GM18511 (cell line): Measurements from ENCODE around the gene COX6A1.
"Not testable (repeated sequence)": the region's sequence is repeated elsewhere in the genome, so short reads cannot be mapped to it uniquely, and the experiment has no call there.

Experiments
- ATAC-seq: cut with Tn5 transposase; IDR thresholded peaks from one replicate; pipeline ENCODE4 v1.9.1; 2021; ENCODE audit warnings: mild to moderate bottlenecking, moderate library complexity; ENCODE audit not compliant: unreplicated experiment

Gene COX6A1

GRCh38 chr12:120425797-120426196, 12.1 kb upstream of the COX6A1 start:
- no peak for ATAC-seq

- ATAC-seq, result no peak
Measured at GRCh38 chr12:120428597-120429229, 9.2 kb upstream of the COX6A1 start.

- ATAC-seq, result no peak
Measured at GRCh38 chr12:120429368-120429767, 8.5 kb upstream of the COX6A1 start.

- no peak for ATAC-seq
Measured at GRCh38 chr12:120432772-120433525, 5.0 kb upstream of the COX6A1 start.

- ATAC-seq, result no peak
Measured at GRCh38 chr12:120438495-120439198, 734 bp downstream of the COX6A1 start.

- no peak for ATAC-seq
Measured at GRCh38 chr12:120439646-120440247, 1.8 kb downstream of the COX6A1 start.

- ATAC-seq, result no peak
Measured at GRCh38 chr12:120444676-120445075, 6.8 kb downstream of the COX6A1 start.

GRCh38 chr12:120445911-120446843, 8.3 kb downstream of the COX6A1 start, which contains the start of the genes GATC and TRIAP1:
TSS of gene GATC (plus strand) at chr12:120446444. CDS start at chr12:120446481, 37 bp downstream.
TSS of gene TRIAP1 (minus strand) at chr12:120446384. CDS start at chr12:120446372, 12 bp downstream.
- peak; percentile 91 for ATAC-seq

- peak; percentile 27 for ATAC-seq
Measured at GRCh38 chr12:120446844-120447178, 8.9 kb downstream of the COX6A1 start.

- ATAC-seq, result no peak
Measured at GRCh38 chr12:120447992-120448391, 10.1 kb downstream of the COX6A1 start.

- not testable (repeated sequence) for ATAC-seq
Measured at GRCh38 chr12:120452524-120452923, 14.6 kb downstream of the COX6A1 start.

- no peak for ATAC-seq
Measured at GRCh38 chr12:120453060-120453750, 15.3 kb downstream of the COX6A1 start.

- ATAC-seq, result no peak
Measured at GRCh38 chr12:120453977-120454376, 16.1 kb downstream of the COX6A1 start.

- no peak for ATAC-seq
Measured at GRCh38 chr12:120455302-120455701, 17.4 kb downstream of the COX6A1 start.

- ATAC-seq, result no peak
Measured at GRCh38 chr12:120457133-120457532, 19.2 kb downstream of the COX6A1 start.

GRCh38 chr12:120460157-120460556, 22.2 kb downstream of the COX6A1 start:
- ATAC-seq, result no peak

GRCh38 chr12:120462099-120462640, 24.3 kb downstream of the COX6A1 start:
- no peak for ATAC-seq

GRCh38 chr12:120463712-120464111, 25.8 kb downstream of the COX6A1 start:
- ATAC-seq, result no peak

- ATAC-seq, result no peak
Measured at GRCh38 chr12:120465756-120466155, 27.8 kb downstream of the COX6A1 start.
